NOMO-1 treated with dmso at 0.1 percent for 144 hours (cell line): ENCODE results near the gene MYOM1.

ENCODE experiments used
- DNase-seq: peaks from one replicate; lab custom pipeline; 2025; ENCODE audit not compliant: unreplicated experiment; lab: John Stamatoyannopoulos, UW

The MYOM1 gene

DNA sequence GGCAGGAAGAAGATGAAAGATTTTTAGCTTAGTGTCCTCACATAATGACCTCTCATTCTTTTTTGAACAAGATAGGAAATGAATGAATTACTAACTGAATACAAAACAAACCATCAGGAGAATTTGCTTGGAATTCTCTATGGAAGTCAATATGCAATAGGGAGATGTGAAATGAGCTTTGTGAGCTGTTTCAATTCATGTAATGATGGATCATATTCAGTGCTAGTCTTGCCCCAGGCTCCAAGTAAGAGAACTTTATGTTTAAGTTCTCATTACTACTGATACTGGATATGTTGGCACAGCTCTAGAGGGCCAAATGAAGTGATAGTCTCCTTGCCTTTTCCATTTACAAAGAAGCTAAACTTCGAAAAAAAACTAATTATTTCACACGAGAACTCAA lies 29.2 kb downstream of the MYOM1 start:
- DNase-seq: no peak

GRCh38 chr18:3189884-3190283 lies 29.9 kb downstream of the MYOM1 start:
- DNase-seq: no peak

DNA sequence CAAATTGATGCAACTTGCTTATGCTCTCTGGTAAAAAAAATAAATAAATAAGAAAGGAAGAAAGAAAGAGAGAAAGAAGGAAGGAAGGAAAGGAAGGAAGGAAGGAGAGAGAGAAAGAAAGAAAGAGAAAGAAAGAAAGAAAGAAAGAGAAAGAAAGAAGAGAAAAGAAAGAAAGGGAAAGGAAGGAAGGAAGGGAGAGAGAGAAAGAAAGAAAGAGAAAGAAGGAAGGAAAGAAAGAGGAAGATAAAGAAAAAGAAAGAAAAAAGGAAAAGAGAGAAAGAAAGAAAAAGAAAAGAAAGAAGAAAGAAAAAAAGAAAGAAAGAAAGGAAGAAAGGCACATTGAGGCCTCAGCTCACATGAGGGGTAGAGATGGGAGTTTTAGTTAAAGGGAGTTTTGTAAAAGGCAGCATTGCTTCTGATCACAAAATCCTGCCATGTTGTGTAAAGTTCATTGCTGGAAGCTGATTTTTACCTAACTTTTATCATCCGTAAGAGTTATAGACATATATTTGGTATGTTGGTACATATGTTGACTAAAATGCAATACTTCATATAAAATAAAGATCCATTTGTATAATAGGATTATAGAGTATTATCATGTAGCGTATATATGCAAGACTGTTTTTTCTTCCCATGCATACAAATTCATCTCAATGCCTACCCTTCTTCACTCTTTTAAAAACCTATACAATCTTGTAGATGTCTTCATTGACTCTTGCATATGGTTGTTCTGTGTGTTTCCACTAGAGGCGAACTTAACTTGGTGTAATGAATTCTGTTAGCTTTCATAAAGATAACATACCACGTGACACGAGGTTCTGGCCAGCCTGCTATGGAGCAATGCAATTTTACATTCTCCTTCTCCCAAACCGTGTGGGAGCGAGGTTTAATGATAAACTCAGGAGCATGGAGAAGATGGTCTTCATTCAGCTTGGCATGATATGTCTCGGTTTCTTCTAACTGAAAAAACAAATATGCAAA lies 32.8 kb downstream of the MYOM1 start:
- DNase-seq: no peak

GRCh38 chr18:3184275-3184963 lies 35.3 kb downstream of the MYOM1 start:
- DNase-seq: no peak

DNA sequence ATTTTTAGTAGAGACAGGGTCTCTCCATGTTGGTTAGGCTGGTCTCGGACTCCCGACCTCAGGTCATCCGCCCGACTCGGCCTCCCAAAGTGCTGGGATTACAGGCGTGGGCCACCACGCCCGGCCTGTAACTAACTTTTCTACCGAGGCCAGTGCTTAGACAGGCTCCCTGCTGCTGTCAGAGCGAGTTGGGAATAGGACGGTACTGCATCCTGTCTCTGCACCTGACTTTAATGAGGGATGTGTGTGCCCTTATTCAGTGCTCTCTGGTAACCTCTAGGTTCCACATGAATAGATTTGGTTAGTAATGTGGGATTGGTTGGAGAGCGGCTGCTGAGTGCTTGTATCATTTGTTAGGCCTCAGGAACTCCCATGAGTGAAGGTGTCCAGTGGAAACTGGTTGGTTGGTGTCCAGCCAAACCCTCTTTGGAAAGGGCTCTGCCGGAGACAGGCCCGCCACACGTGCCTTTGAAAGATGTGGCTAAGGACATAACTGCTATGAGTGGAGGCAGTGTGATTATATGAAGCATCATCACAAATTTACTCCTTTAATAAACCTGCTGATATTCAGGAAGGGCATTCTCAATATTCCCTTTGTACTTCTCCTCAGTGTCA lies 36.6 kb downstream of the MYOM1 start:
- no peak for DNase-seq

DNA sequence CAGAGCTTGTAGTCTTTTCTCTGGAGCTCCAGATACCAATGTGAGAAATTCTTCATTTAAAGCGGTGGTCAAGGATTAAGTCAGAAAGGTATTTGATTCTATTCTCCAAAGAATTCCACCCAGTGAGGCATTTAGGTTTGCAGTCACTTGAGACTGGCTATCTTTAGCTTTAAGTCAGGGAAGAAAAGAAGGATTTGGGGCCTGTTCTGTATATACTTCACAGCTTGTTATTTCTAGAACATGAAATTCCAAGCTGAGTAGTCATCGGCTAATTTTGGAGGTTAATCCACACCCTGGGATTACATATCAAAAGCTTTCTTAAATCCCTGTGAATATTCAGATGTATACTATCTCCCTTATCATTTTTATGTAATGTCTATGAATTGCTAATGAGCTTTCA lies 39.4 kb downstream of the MYOM1 start:
- DNase-seq: no peak

GRCh38 chr18:3179430-3180089 lies 40.2 kb downstream of the MYOM1 start:
- peak; percentile 49 for DNase-seq

DNA sequence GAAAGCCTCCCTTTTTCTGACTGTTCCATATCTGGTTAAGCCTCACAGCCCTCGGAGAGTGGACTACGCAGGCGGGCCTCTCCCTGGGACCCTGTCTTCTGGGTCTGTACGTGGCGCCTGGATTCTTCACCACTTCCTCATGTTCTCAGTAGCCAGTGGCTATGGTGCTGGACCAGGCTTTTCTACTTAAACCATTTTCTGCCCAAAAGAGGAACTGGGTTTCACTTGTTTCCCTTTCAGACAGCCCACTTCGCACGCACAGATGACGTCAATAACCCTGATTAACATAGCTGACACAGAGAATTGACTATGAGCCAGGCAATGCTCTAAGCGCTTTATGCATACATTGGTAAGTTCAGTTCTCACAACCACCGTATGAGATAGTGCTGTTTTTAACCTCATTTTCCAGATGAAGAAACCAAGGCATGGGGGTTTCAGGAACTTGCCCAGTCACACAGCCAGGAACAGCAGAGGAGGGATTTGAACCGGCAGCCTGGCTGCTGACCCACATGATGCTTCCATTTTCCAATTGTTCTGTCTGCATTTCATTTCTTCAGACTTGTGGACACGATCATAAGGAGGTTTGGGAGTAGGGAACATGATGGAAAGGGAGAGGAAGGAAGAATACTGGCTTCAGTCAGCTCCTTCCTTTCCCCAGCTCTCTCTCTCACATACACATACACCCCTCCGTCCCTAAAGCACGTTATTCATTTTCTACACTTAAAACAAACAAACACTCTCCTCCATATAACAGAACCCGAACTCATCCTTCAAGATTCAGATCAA lies 41.7 kb downstream of the MYOM1 start:
- peak; percentile 91 for DNase-seq

GRCh38 chr18:3175195-3175758 lies 44.5 kb downstream of the MYOM1 start:
- DNase-seq: no peak

DNA sequence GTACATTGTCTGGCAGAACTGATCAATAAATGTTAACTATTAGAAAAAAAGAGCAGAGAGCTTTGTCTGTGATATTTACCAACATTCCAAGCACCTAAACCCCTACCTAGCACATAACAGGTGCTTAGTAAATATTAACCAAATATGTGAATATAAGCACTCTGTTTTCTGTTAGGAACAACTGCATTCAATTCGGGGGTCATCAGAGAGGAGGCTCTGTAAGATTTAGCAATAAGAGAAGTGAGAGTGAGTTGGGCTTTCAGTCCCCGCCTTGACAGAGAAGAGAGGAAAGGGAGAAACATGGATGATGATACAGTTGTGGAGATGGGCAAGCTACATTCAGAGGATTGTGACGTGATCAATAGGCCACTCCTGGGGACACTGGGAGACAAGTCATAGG lies 47.7 kb downstream of the MYOM1 start:
- DNase-seq: peak; percentile 24

- no peak for DNase-seq
Measured at GRCh38 chr18:3171631-3172030, 48.1 kb downstream of the MYOM1 start.

GRCh38 chr18:3170441-3171161 lies 49.2 kb downstream of the MYOM1 start:
- DNase-seq: no peak

- no peak for DNase-seq
Measured at GRCh38 chr18:3164381-3164780, 55.4 kb downstream of the MYOM1 start.

GRCh38 chr18:3163968-3164367 lies 55.8 kb downstream of the MYOM1 start:
- no peak for DNase-seq

DNA sequence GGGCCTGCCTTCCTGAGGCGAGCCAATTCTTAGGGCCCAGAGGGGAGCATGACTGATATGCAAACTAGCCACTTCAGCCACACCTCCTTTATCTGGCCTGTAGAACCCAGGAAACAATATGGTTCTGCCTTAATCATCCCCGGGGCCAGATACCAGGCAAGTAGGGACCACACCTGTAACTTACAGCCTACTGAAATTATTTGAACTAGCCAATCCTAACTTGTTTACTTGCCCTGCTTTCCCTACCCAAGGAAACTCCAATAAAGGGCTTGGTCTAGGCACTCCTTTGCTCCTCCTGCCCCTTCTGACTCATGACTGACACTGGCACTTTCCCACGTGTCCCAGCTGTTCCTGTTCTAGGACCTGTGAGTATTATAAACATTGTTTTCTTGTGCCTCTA lies 57.6 kb downstream of the MYOM1 start:
- no peak for DNase-seq

- DNase-seq: no peak
Measured at GRCh38 chr18:3159830-3160229, 59.9 kb downstream of the MYOM1 start.

DNA sequence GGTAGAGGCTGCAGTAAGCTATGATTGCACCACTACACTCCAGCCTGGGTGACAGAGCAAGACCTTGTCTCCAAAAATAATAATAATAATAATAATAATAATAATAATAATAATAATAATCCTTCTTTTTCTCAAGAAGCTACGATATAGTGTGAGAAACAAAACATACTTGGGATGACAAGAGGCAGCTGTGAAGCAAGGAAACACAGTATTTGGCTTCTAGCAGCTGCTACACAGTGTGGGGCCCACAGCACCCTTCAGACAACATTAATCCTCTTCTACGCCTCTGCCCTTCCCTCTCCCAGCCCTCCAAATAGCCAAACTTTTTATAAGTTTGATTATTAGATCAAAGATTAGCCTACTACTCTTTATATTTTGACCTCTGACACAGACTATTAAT lies 62.2 kb downstream of the MYOM1 start:
- DNase-seq: no peak

GRCh38 chr18:3157086-3157485 lies 62.7 kb downstream of the MYOM1 start:
- DNase-seq: no peak

GRCh38 chr18:3156325-3156640 lies 63.5 kb downstream of the MYOM1 start:
- DNase-seq: no peak

DNA sequence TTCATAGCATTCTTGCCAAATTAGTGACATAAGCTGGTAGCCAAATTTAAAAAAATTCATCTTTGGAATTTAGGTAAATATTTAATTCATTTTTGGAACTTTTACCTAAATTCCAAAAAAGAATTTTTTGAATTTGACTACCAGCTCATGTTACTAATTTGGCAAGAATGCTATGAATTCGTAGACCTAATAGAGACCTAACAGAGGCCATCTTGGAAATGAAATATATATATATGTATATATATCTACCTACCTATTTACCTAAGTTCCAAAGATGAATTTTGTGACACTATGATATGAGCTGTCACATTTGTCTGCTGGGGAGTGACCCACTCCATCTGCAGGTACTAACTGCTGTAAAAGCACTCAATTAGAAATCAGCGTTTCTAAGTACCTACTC lies 65.6 kb downstream of the MYOM1 start:
- DNase-seq: no peak
